Measurements from ENCODE around the gene SMIM21. TPM values are rescaled to one million over a fixed set of nuclear protein-coding genes. Genes with fewer than 3 reads are reported as not detected.

SMIM21 gene
- polyA plus RNA-seq, 1 donor (not counting 4 experiments of a cell fraction or from before 2014, with no cell fraction given) = not detected

GRCh38 chr18:75369026-75369721 is 58.3 kb downstream of the SMIM21 start:
- TF ChIP-seq CTCF (optimal IDR thresholded peaks at IDR 0.05 in 1 of 3, IDR thresholded peaks at IDR 0.05 in 1 of 3, conservative IDR thresholded peaks at IDR 0.05 in 1 of 3; ENCODE audit: extremely low read depth in 1 of 3, insufficient read depth in 2 of 3, low read length in 3 of 3) (no peak), EZH2 (IDR thresholded peaks at IDR 0.05; ENCODE audit: low read length) (no peak)
- H2AFZ ChIP-seq (ENCODE audit: control insufficient read depth, low read length) = no peak overlapping the region
- no peak for FAIRE-seq

GRCh38 chr18:75365837-75366236 is 61.7 kb downstream of the SMIM21 start:
- H3K4me2 ChIP-seq (ENCODE audit: control insufficient read depth, extremely low read depth, insufficient read depth, low read depth, low read length) = no peak overlapping the region
- no peak overlapping the region for H3K27ac ChIP-seq (ENCODE audit: control insufficient read depth, insufficient read depth, low read length)
- no peaks in the 10 kb centered on the region for H3K9me1 ChIP-seq (ENCODE audit: control insufficient read depth, extremely low read depth, insufficient read depth, low read length)
- H3K36me3 ChIP-seq (ENCODE audit: control insufficient read depth in 2 of 2, extremely low read depth in 1 of 2, insufficient read depth in 2 of 2, low read length in 2 of 2) = no peaks in the 10 kb centered on the region
- H3K4me3 ChIP-seq (ENCODE audit: control insufficient read depth in 2 of 3, extremely low read depth in 1 of 3, insufficient read depth in 2 of 3, low read depth in 1 of 3, low read length in 3 of 3) = no peak overlapping the region
- no peaks in the 10 kb centered on the region for H3K4me1 ChIP-seq (ENCODE audit: control insufficient read depth, extremely low read depth, insufficient read depth, low read length)
- dilution Hi-C loops (cut with MboI; ENCODE audit: extremely low pct_ligation_motif_present, low sequenced_read_pairs) = no loop called here
- no peak for TF ChIP-seq EZH2 (IDR thresholded peaks at IDR 0.05; ENCODE audit: low read length)
- TF ChIP-seq CTCF (optimal IDR thresholded peaks at IDR 0.05 in 1 of 3, IDR thresholded peaks at IDR 0.05 in 1 of 3, conservative IDR thresholded peaks at IDR 0.05 in 1 of 3; ENCODE audit: extremely low read depth in 1 of 3, insufficient read depth in 2 of 3, low read length in 3 of 3) = no peak
- DNase-seq (ENCODE audit: low read depth, low spot score) (no peak), FAIRE-seq (no peak)
- H3K27me3 ChIP-seq (ENCODE audit: control insufficient read depth, extremely low read depth, insufficient read depth, low read length) = no peaks in the 10 kb centered on the region
- peaks cover 2% of the 10 kb centered on the region for H3K9me3 ChIP-seq (ENCODE audit: control insufficient read depth, low read depth, low read length)
- no peaks in the 10 kb centered on the region for H4K20me1 ChIP-seq (ENCODE audit: control insufficient read depth, extremely low read depth, insufficient read depth, low read length)
- H3K79me2 ChIP-seq (ENCODE audit: control insufficient read depth, insufficient read depth, low read length) = no peaks in the 10 kb centered on the region
- H3K9ac ChIP-seq (ENCODE audit: control insufficient read depth, extremely low read depth, insufficient read depth, low read length) = no peak overlapping the region
- no peak overlapping the region for H2AFZ ChIP-seq (ENCODE audit: control insufficient read depth, low read length)

More at GRCh38 chr18:75369026-75369721, 58.3 kb downstream of the SMIM21 start:
- Histone ChIP-seq H3K4me2 (ENCODE audit: control insufficient read depth, extremely low read depth, insufficient read depth, low read depth, low read length) (no peak overlapping the region), H3K36me3 (ENCODE audit: control insufficient read depth in 2 of 2, extremely low read depth in 1 of 2, insufficient read depth in 2 of 2, low read length in 2 of 2) (no peaks in the 10 kb centered on the region), H4K20me1 (ENCODE audit: control insufficient read depth, extremely low read depth, insufficient read depth, low read length) (no peaks in the 10 kb centered on the region), H3K4me3 (ENCODE audit: control insufficient read depth in 2 of 3, extremely low read depth in 1 of 3, insufficient read depth in 2 of 3, low read depth in 1 of 3, low read length in 3 of 3) (no peak overlapping the region), H3K4me1 (ENCODE audit: control insufficient read depth, extremely low read depth, insufficient read depth, low read length) (no peaks in the 10 kb centered on the region), H3K27ac (ENCODE audit: control insufficient read depth, insufficient read depth, low read length) (no peak overlapping the region), H3K9me3 (ENCODE audit: control insufficient read depth, low read depth, low read length) (no peaks in the 10 kb centered on the region), H3K9ac (ENCODE audit: control insufficient read depth, extremely low read depth, insufficient read depth, low read length) (no peak overlapping the region), H3K9me1 (ENCODE audit: control insufficient read depth, extremely low read depth, insufficient read depth, low read length) (no peaks in the 10 kb centered on the region), H3K79me2 (ENCODE audit: control insufficient read depth, insufficient read depth, low read length) (no peaks in the 10 kb centered on the region), H3K27me3 (ENCODE audit: control insufficient read depth, extremely low read depth, insufficient read depth, low read length) (no peaks in the 10 kb centered on the region)
- dilution Hi-C loops (cut with MboI; ENCODE audit: extremely low pct_ligation_motif_present, low sequenced_read_pairs) = no loop called here
- no peak for DNase-seq (ENCODE audit: low read depth, low spot score)
